ENCODE measurements around the gene LSMEM2. TPM values are rescaled to one million over a fixed set of nuclear protein-coding genes. Genes with fewer than 3 reads are reported as not detected.

The LSMEM2 gene
- total and polyA plus RNA-seq, 9 of the 15 experiments (the other 6 are each of a cell fraction or from before 2014, with no cell fraction given): not detected

DNA sequence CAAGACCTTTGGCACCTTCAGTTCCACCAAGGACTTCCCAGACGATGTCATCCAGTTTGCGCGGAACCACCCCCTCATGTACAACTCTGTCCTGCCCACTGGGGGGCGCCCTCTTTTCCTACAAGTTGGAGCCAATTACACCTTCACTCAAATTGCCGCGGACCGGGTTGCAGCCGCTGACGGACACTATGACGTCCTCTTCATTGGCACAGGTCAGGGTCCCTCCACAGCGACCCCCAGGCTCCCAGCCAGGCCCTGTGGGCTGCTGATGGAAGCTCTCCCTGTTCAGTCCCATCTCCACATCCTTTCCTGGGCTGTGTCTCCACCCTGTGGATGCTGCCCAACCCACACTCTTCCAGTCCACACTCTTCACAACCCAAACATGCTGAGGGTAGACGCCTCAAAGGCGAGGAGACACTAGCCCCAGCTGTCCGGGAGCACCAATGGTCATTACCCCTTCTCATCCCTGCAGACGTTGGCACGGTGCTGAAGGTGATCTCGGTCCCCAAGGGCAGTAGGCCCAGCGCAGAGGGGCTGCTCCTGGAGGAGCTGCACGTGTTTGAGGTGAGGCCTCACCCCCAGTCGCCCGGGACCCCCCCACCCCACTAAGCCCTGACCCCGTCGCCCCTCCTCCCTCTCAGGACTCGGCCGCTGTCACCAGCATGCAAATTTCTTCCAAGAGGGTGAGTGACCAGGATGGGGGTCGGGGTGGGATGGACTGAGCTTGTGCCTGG, 4.3 kb upstream of the LSMEM2 start (continued):
- TF ChIP-seq CTCFL (IDR thresholded peaks at IDR 0.05; ENCODE audit: borderline replicate concordance, insufficient read depth, low read depth, low read length, poor library complexity, severe bottlenecking): peak; percentile 21
- peak; percentile 50 for TF ChIP-seq L3MBTL2 (IDR thresholded peaks at IDR 0.05)
- peak; percentile 31; the same call in 1 of the 2 replicates for TF ChIP-seq JUND (IDR thresholded peaks at IDR 0.05; ENCODE audit: borderline replicate concordance, low read depth, low read length)
- no peak for TF ChIP-seq JUND (tag; IDR thresholded peaks at IDR 0.05; ENCODE audit: borderline replicate concordance, low read depth, low read length)
- 0 out of 2 replicates have a peak, but pooled peaks have one; percentile 48 for TF ChIP-seq CREM (IDR thresholded peaks at IDR 0.05; ENCODE audit: low read depth)
- TF ChIP-seq, protein P1, sequence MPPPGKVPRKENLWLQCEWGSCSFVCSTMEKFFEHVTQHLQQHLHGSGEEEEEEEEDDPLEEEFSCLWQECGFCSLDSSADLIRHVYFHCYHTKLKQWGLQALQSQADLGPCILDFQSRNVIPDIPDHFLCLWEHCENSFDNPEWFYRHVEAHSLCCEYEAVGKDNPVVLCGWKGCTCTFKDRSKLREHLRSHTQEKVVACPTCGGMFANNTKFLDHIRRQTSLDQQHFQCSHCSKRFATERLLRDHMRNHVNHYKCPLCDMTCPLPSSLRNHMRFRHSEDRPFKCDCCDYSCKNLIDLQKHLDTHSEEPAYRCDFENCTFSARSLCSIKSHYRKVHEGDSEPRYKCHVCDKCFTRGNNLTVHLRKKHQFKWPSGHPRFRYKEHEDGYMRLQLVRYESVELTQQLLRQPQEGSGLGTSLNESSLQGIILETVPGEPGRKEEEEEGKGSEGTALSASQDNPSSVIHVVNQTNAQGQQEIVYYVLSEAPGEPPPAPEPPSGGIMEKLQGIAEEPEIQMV (tag; conservative IDR thresholded peaks at IDR 0.05; ENCODE audit: low read depth): peak; percentile 70
- peak; percentile 41 to 72; a peak in 3 of 4 replicates for TF ChIP-seq RAD21 (CRISPR knock-in tag; conservative IDR thresholded peaks at IDR 0.05 in 1 of 2, IDR thresholded peaks at IDR 0.05 in 1 of 2)
- no peak for TF ChIP-seq GTF2A2 (tag; IDR thresholded peaks at IDR 0.05)
- peak; percentile 52 for TF ChIP-seq SMC3 (conservative IDR thresholded peaks at IDR 0.05; ENCODE audit: insufficient read depth, low read depth, low read length)
- TF ChIP-seq XRCC5 (IDR thresholded peaks at IDR 0.05; ENCODE audit: low read depth, low read length): peak; percentile 78
- no peak for TF ChIP-seq ETV5 (CRISPR knock-in tag; IDR thresholded peaks at IDR 0.05; ENCODE audit: low read depth)
- 0 out of 2 replicates have a peak, but pooled peaks have one; percentile 51 for TF ChIP-seq GABPB1 (CRISPR knock-in tag; IDR thresholded peaks at IDR 0.05)
- no peak for TF ChIP-seq ZNF717 (CRISPR knock-in tag; IDR thresholded peaks at IDR 0.05)
- TF ChIP-seq MTA1 (IDR thresholded peaks at IDR 0.05; ENCODE audit: borderline replicate concordance): 0 out of 2 replicates have a peak, but pooled peaks have one; percentile 15
- TF ChIP-seq CREB1 (IDR thresholded peaks at IDR 0.05): no peak
- TF ChIP-seq CREB1 (CRISPR knock-in tag; IDR thresholded peaks at IDR 0.05): peak; percentile 26; the same call in 1 of the 2 replicates
- TF ChIP-seq CXXC5 (CRISPR knock-in tag; IDR thresholded peaks at IDR 0.05): peak; percentile 23; the same call in 1 of the 2 replicates
